HL-60 (cell line): Measurements from ENCODE around the gene PRCC.
"Not testable (repeated sequence)": the region's sequence is repeated elsewhere in the genome, so short reads cannot be mapped to it uniquely, and the experiment has no call there.

ENCODE experiments used
- DNase-seq, 2 experiments: peaks; one replicate each; pipeline ENCODE4 v3.0.0-alpha.2; 2010 to 2020; ENCODE audit warnings: low read depth in 1 of 2, low spot score in 1 of 2
- H3K27ac ChIP-seq: fragments of 250-450 bp; sonication (Bioruptor Pico); replicated peaks from 2 replicates; pipeline ENCODE4 v1.5.1; 2020; ENCODE audit warnings: mild to moderate bottlenecking, moderate library complexity
- H3K27me3 ChIP-seq: fragments of 250-450 bp; sonication (Bioruptor Pico); 2 replicates; pipeline ENCODE4 v1.5.1; 2021; ENCODE audit warnings: mild to moderate bottlenecking, moderate library complexity; ENCODE audit not compliant: insufficient read depth, poor library complexity, severe bottlenecking
- H3K4me3 ChIP-seq: replicated peaks from 2 replicates; pipeline ENCODE4 v1.5.1; 2011; ENCODE audit warnings: mild to moderate bottlenecking, control low read depth, low read length; ENCODE audit not compliant: insufficient read depth
- GABPA ChIP-seq: IDR thresholded peaks from 2 replicates; pipeline ENCODE4 v1.6.1; 2012; ENCODE audit warnings: low read depth
- POLR2AphosphoS5 ChIP-seq: IDR thresholded peaks from 2 replicates; pipeline ENCODE4 v1.6.1; 2012; ENCODE audit warnings: low read depth
- SPI1 ChIP-seq: IDR thresholded peaks from 2 replicates; pipeline ENCODE4 v1.6.1; 2012; ENCODE audit warnings: low read depth, mild to moderate bottlenecking, borderline replicate concordance
- TF ChIP-seq, protein P1 (sequence below): IDR thresholded peaks from one replicate; pipeline ENCODE4 v1.5.1; 2011; ENCODE audit warnings: low read length, control low read depth, inconsistent platforms; ENCODE audit not compliant: insufficient read depth
- TF ChIP-seq, protein P2 (sequence below): IDR thresholded peaks from 2 replicates; pipeline ENCODE4 v1.6.1; 2012; ENCODE audit warnings: low read depth; ENCODE audit not compliant: insufficient replicate concordance

The PRCC gene

DNA sequence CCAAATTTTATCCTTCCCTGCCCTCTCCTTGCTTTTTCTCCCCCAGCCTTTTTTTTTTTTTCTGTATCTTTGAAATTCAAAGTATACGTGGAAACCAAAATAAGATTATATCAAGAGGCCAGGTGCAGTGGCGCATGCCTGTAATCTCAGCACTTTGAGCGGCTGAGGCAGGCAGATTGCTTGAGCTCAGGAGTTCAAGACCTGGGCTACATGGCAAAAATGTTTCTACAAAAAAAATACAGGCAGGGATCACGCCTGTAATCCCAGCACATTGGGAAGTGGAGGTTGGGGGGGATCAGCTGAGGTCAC is 6.6 kb upstream of the PRCC start:
- no peak overlapping the region for H3K4me3 ChIP-seq
- TF ChIP-seq SPI1 (no peak), POLR2AphosphoS5 (no peak), GABPA (no peak)
- TF ChIP-seq, protein P1, sequence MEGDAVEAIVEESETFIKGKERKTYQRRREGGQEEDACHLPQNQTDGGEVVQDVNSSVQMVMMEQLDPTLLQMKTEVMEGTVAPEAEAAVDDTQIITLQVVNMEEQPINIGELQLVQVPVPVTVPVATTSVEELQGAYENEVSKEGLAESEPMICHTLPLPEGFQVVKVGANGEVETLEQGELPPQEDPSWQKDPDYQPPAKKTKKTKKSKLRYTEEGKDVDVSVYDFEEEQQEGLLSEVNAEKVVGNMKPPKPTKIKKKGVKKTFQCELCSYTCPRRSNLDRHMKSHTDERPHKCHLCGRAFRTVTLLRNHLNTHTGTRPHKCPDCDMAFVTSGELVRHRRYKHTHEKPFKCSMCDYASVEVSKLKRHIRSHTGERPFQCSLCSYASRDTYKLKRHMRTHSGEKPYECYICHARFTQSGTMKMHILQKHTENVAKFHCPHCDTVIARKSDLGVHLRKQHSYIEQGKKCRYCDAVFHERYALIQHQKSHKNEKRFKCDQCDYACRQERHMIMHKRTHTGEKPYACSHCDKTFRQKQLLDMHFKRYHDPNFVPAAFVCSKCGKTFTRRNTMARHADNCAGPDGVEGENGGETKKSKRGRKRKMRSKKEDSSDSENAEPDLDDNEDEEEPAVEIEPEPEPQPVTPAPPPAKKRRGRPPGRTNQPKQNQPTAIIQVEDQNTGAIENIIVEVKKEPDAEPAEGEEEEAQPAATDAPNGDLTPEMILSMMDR = no peak
- TF ChIP-seq, protein P2, sequence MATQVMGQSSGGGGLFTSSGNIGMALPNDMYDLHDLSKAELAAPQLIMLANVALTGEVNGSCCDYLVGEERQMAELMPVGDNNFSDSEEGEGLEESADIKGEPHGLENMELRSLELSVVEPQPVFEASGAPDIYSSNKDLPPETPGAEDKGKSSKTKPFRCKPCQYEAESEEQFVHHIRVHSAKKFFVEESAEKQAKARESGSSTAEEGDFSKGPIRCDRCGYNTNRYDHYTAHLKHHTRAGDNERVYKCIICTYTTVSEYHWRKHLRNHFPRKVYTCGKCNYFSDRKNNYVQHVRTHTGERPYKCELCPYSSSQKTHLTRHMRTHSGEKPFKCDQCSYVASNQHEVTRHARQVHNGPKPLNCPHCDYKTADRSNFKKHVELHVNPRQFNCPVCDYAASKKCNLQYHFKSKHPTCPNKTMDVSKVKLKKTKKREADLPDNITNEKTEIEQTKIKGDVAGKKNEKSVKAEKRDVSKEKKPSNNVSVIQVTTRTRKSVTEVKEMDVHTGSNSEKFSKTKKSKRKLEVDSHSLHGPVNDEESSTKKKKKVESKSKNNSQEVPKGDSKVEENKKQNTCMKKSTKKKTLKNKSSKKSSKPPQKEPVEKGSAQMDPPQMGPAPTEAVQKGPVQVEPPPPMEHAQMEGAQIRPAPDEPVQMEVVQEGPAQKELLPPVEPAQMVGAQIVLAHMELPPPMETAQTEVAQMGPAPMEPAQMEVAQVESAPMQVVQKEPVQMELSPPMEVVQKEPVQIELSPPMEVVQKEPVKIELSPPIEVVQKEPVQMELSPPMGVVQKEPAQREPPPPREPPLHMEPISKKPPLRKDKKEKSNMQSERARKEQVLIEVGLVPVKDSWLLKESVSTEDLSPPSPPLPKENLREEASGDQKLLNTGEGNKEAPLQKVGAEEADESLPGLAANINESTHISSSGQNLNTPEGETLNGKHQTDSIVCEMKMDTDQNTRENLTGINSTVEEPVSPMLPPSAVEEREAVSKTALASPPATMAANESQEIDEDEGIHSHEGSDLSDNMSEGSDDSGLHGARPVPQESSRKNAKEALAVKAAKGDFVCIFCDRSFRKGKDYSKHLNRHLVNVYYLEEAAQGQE = no peak
- no peaks in the 10 kb centered on the region for H3K27me3 ChIP-seq

DNA sequence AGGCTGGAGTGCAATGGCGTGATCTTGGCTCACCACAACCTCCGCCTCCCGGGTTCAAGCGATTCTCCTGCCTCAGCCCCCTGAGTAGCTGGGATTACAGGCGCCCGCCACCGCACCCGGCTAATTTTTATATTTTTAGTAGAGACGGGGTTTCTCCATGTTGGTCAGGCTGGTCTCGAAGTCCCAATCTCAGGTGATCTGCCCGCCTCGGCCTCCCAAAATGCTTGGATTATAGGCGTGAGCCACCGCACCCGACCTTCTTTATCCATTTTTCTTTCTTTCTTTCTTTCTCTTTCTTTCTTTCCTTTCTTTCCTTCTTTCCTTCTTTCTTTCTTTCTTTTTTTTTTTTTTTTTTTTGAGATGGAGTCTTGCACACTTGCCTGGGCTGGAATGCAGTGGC is 2.2 kb upstream of the PRCC start:
- not testable (repeated sequence) for DNase-seq, H3K27me3 ChIP-seq

More for the DNA sequence above, 6.6 kb upstream of the PRCC start:
- no peak overlapping the region for H3K27ac ChIP-seq
- DNase-seq = no peak

DNA sequence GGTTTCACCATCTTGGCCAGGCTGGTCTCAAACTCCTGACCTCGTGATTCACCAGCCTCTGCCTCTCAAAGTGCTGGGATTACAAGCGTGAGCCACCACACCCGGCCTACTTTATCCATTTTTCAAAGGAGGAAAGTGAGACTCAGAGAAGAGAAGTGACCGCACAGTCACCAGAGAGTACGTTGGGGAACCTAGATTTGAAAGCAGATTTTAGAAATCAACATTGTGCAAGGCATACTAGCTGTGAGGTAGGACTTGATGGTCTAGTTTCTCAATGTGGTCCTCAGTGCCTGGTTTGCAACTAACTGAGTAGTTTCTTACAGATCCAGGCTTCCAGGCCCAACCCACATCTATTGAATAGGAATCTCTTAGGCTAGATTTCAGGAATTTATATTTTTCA is 1.7 kb upstream of the PRCC start:
- peak; percentile 37 to 75 for DNase-seq
- Histone ChIP-seq H3K27ac (peak overlapping the region; percentile 67), H3K4me3 (peak overlapping the region; percentile 57), H3K27me3 (no peaks in the 10 kb centered on the region)
- TF ChIP-seq GABPA (no peak), SPI1 (peak; percentile 15; the same call in 1 of the 2 replicates)

More for the DNA sequence above, 2.2 kb upstream of the PRCC start:
- peak overlapping the region; percentile 67; the same call in 1 of the 2 replicates for H3K27ac ChIP-seq
- H3K4me3 ChIP-seq = not testable (repeated sequence)

DNA sequence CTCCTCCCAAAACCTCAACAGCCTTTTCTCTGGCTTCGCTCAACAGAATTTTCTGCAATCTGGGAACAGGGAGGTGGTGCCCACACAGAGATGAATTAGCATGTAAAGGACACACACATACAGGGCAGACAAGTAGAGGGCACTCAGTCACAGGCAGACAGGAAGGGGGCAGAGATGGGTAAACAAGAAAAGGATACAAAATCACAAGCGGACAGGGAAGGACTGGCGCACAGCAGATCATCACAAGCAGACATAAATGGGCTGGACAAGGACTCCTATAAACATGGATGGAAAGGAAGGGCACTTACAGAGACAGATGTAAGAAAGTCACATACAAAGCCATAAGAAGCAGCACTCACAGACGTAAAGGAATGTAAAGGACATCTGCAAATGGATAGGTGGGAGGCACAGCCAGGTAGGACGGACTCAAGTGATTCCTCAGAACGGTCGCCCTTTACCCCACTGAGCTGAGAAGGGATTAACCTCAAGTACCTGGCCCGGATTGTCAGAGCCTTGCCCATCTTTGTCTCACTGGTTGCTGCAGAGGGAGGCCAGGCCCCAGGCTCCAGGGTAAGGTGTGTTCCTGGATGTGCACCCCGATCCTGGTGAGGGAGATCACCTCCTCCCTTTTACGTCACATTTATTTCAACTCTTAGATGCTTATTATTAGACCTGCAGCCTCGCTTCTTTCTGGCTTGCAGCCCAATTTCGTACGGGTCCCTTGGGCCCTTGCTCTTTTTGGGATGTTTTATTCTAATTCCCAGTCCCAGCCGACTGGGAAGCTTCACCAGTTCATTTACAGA is 836 bp upstream of the PRCC start:
- DNase-seq = no peak
- TF ChIP-seq GABPA = no peak
- TF ChIP-seq SPI1 = no peak
- TF ChIP-seq, protein P2 = no peak
- TF ChIP-seq, protein P1 = no peak
- no peak for TF ChIP-seq POLR2AphosphoS5

More for the DNA sequence above, 836 bp upstream of the PRCC start:
- Histone ChIP-seq H3K27me3 (no peaks in the 10 kb centered on the region), H3K27ac (peak overlapping the region; percentile 67), H3K4me3 (peak overlapping the region; percentile 57)
